K562 (cell line): Measurements from ENCODE around the gene DHCR24. TPM values are rescaled to one million over a fixed set of nuclear protein-coding genes. Genes with fewer than 3 reads are reported as not detected.
A peak's percentile ranks its signal among the peaks of the same experiment; 100 is the strongest.

Experiments used
- ATAC-seq: fragments of 200-7000 bp; cut with Tn5 transposase; 3 replicates; pipeline ENCODE4 v1.9.1; 2020; ENCODE audit warnings: moderate library complexity
- Bru-seq: library from RNA; stranded (reverse); fragments of 400-500 nt; gene quantifications from one replicate; lab custom pipeline; 2021; lab: Mats Ljungman, UMichigan
- BruChase-seq, 2 experiments: library from RNA; stranded (reverse); fragments of 400-500 nt; gene quantifications; one replicate each; lab custom pipeline; 2021; lab: Mats Ljungman, UMichigan
- BruUV-seq: library from RNA; stranded (reverse); fragments of 400-500 nt; replicated peaks from 2 replicates; lab custom pipeline; 2021; lab: Mats Ljungman, UMichigan
- CTCF ChIA-PET: fragments of 300-600 bp; formaldehyde crosslinking; extraction: SDS; loops from one replicate; lab custom pipeline; 2021; ENCODE audit warnings: low intra/inter-chr PET ratio; lab: Yijun Ruan, JAX
- POLR2A ChIA-PET: fragments of 300-600, 350-650 bp; sonication (Branson Sonifier 250); formaldehyde crosslinking; extraction: SDS; loops from one replicate; lab custom pipeline; 2021; ENCODE audit warnings: antibody characterized with exemption, inconsistent platforms; lab: Yijun Ruan, JAX
- DNase-seq, 4 experiments: peaks; one replicate each; pipeline versions ENCODE4 v3.0.0 to v3.0.0-alpha.2; 2011 to 2018; ENCODE audit warnings: low spot score in 3 of 4, mixed read lengths in 3 of 4; ENCODE audit errors: extremely low read depth in 1 of 4
- FAIRE-seq: peaks from 2 replicates; lab custom pipeline; 2011; peaks lifted over from hg19 to GRCh38; lab: Jason Lieb, UNC
- H2AFZ ChIP-seq: 2 replicates; pipeline ENCODE4 v1.6.0; 2011; ENCODE audit warnings: low read depth, low read length, control low read depth, inconsistent platforms
- H3K27ac ChIP-seq: fragments of 200-600 bp; 3 replicates; pipeline ENCODE4 v1.8.0; 2011; ENCODE audit warnings: low read depth, mild to moderate bottlenecking, control low read depth, inconsistent platforms, low read length, moderate library complexity, mixed read lengths; ENCODE audit errors: extremely low read depth
- H3K27me3 ChIP-seq, 2 experiments: fragments of 300-600 bp in 1 of 2; 2 replicates in 1 of 2; 3 replicates in 1 of 2; pipeline versions ENCODE4 v1.6.0 to v1.8.0; 2011; ENCODE audit warnings: inconsistent platforms in 2 of 2, low read length in 2 of 2, mild to moderate bottlenecking in 1 of 2, mixed read lengths in 1 of 2, moderate library complexity in 1 of 2; ENCODE audit not compliant: control insufficient read depth in 2 of 2, insufficient read depth in 2 of 2
- H3K36me3 ChIP-seq: fragments of 300-600 bp; 3 replicates; pipeline ENCODE4 v1.8.0; 2011; ENCODE audit warnings: mild to moderate bottlenecking, low read length, inconsistent platforms; ENCODE audit not compliant: control insufficient read depth, insufficient read depth
- H3K4me1 ChIP-seq, 2 experiments: fragments of 200-600 bp in 1 of 2; replicated peaks in 1 of 2; 2 replicates in 1 of 2; 3 replicates in 1 of 2; pipeline versions ENCODE4 v1.5.1 to v1.8.0; 2011; ENCODE audit warnings: inconsistent platforms in 2 of 2, low read length in 2 of 2, mild to moderate bottlenecking in 1 of 2, mixed read lengths in 1 of 2, moderate library complexity in 1 of 2; ENCODE audit not compliant: control insufficient read depth in 2 of 2, insufficient read depth in 2 of 2
- H3K4me2 ChIP-seq: 2 replicates; pipeline ENCODE4 v1.6.1; 2011; ENCODE audit warnings: low read length, control low read depth, inconsistent platforms, mixed read lengths; ENCODE audit not compliant: insufficient read depth
- H3K4me3 ChIP-seq: fragments of 200-600 bp; sonication (generic), shearing (Covaris generic); 2 replicates; pipeline ENCODE4 v1.5.1; 2016; ENCODE audit warnings: control low read depth, inconsistent platforms
- H3K79me2 ChIP-seq: fragments of 200-600 bp; 3 replicates; pipeline ENCODE4 v1.8.0; 2011; ENCODE audit warnings: low read length, inconsistent platforms; ENCODE audit not compliant: control insufficient read depth, insufficient read depth
- H3K9ac ChIP-seq, 2 experiments: 2 replicates each; pipeline versions ENCODE4 v1.6.0 to v1.6.1; 2011; ENCODE audit warnings: low read depth in 2 of 2, low read length in 2 of 2, control low read depth in 1 of 2, inconsistent platforms in 1 of 2, mild to moderate bottlenecking in 1 of 2, mixed read lengths in 1 of 2; ENCODE audit not compliant: insufficient read depth in 1 of 2
- H3K9me1 ChIP-seq: one replicate; pipeline ENCODE4 v1.6.0; 2011; ENCODE audit warnings: inconsistent platforms, mild to moderate bottlenecking, low read length, moderate library complexity; ENCODE audit not compliant: control insufficient read depth, insufficient read depth
- H3K9me3 ChIP-seq: replicated peaks from 2 replicates; pipeline ENCODE4 v1.5.1; 2011; ENCODE audit warnings: low read depth, low read length, inconsistent platforms; ENCODE audit not compliant: control insufficient read depth, insufficient read depth
- H4K20me1 ChIP-seq: replicated peaks from 2 replicates; pipeline ENCODE4 v1.6.1; 2011; ENCODE audit warnings: low read length, inconsistent platforms, mixed read lengths; ENCODE audit not compliant: control insufficient read depth, insufficient read depth
- CBX2 ChIP-seq: fragments of 200-600 bp; sonication (generic); IDR thresholded peaks from one replicate; pipeline ENCODE4 v1.6.1; 2012; ENCODE audit warnings: mild to moderate bottlenecking, low read length, inconsistent platforms; ENCODE audit not compliant: insufficient read depth, poor library complexity, severe bottlenecking
- NEUROD1 ChIP-seq: fragments of 150-350 bp; IDR thresholded peaks from 2 replicates; pipeline ENCODE4 v1.6.1; 2014; ENCODE audit warnings: borderline replicate concordance, low read length, low read depth; ENCODE audit not compliant: partially characterized antibody
- SAFB ChIP-seq: fragments of 200-400 bp; formaldehyde crosslinking; IDR thresholded peaks from 2 replicates; pipeline ENCODE4 v1.6.1; 2017; ENCODE audit warnings: low read depth, low read length, borderline replicate concordance
- SOX6 ChIP-seq: fragments of 450-650 bp; IDR thresholded peaks from 2 replicates; pipeline ENCODE4 v1.6.1; 2014; ENCODE audit warnings: mild to moderate bottlenecking
- WGBS: fragments of 100-300 bp; shearing (Covaris generic); methylation state at CpG from one replicate; pipeline ENCODE4 v1.1.6; 2016; ENCODE audit warnings: low coverage, mixed read lengths; ENCODE audit not compliant: insufficient coverage; ENCODE audit errors: missing lambda C conversion rate; 5-methylcytosine and 5-hydroxymethylcytosine counted together
- in situ Hi-C: fragments of 300-500 bp; cut with MboI; formaldehyde crosslinking; loops from 4 replicates; pipeline ENCODE4 v1.15.0; 2018; ENCODE audit warnings: inconsistent platforms, mixed read lengths
- intact Hi-C: fragments of 100-400 bp; cut with micrococcal nuclease; formaldehyde crosslinking; loops from 2 replicates; pipeline ENCODE4 v1.14.2; 2022
- long read RNA-seq, 3 experiments: library from polyadenylated mRNA in 2 of 3; library from RNA in 1 of 3; unstranded in 2 of 3; stranded (forward) in 1 of 3; transcript quantifications; one replicate each; pipeline ENCODE4 v2.0.0, GENCODE V29; 2019 to 2022
- polyA minus RNA-seq, 3 experiments: library from RNA; depleted of rRNA, polyadenylated mRNA; stranded (reverse); fragments of >200 nt; gene quantifications; 2 replicates each; pipeline ENCODE4 v1.2.3, GENCODE V29; 2011
- polyA plus RNA-seq, 8 experiments: library from polyadenylated mRNA; depleted of rRNA in 4 of 8; stranded (reverse) in 5 of 8; unstranded in 3 of 8; fragments of >200 nt; fragmentation: Nextera tagmentation in 2 of 8; fragmentation: Illumina TruSeq in 1 of 8; extraction: Ambion mirVana in 2 of 8; extraction: Trizol in 1 of 8; gene quantifications; 2 replicates each; pipeline versions ENCODE4 v1.2.1 to v1.2.3, GENCODE V29; 2011 to 2014; ENCODE audit warnings: inconsistent platforms in 1 of 8, missing spikeins in 1 of 8
- total RNA-seq, 7 experiments: library from RNA; depleted of rRNA in 6 of 7; stranded (reverse); fragments of >200 nt in 6 of 7; fragmentation: Illumina TruSeq in 2 of 7; extraction: Trizol in 2 of 7; gene quantifications; 2 replicates each; pipeline versions ENCODE4 v1.2.1 to v1.2.3, GENCODE V29; 2011 to 2021; ENCODE audit warnings: low replicate concordance in 1 of 7
- TF ChIP-seq, protein P1 (sequence below), 2 experiments: fragments of 450-650 bp; formaldehyde crosslinking in 1 of 2; IDR thresholded peaks; 2 replicates each; pipeline versions ENCODE4 v1.4.0 to v1.6.1; 2014 to 2020; ENCODE audit warnings: mild to moderate bottlenecking in 2 of 2, borderline replicate concordance in 1 of 2, low read depth in 1 of 2

DHCR24 gene
- 237 and 531 TPM in 2 replicates for total RNA-seq (2011; cell fraction: chromatin; rRNA removed; ENCODE audit: low replicate concordance)
- 417 and 435 TPM in 2 replicates for total RNA-seq (2011; cell fraction: nucleolus; rRNA removed)
- 411 and 423 TPM in 2 replicates for total RNA-seq (2011; cell fraction: nucleoplasm; rRNA removed)
- total RNA-seq (2014; rRNA removed) (93.5 and 113 TPM in 2 replicates), total RNA-seq (2014; rRNA removed; fragmentation: Illumina TruSeq; extraction: Trizol) (70.6 and 74.3 TPM in 2 replicates), total RNA-seq (2015; rRNA removed; fragmentation: Illumina TruSeq; extraction: Trizol) (79.9 and 82.1 TPM in 2 replicates), total RNA-seq (2021) (158 and 161 TPM in 2 replicates), polyA plus RNA-seq (2011; rRNA removed) (137 and 183 TPM in 2 replicates), polyA plus RNA-seq (2014; fragmentation: Illumina TruSeq; extraction: Trizol) (138 and 140 TPM in 2 replicates), polyA plus RNA-seq (2014; fragmentation: Nextera tagmentation; extraction: Ambion mirVana) (10 to 100 TPM; 23.4 to 29.6 TPM), polyA plus RNA-seq (2014; rRNA removed) (69.9 and 70.7 TPM in 2 replicates), polyA minus RNA-seq (2011; rRNA and poly(A)+ RNA removed) (215 and 292 TPM in 2 replicates), Bru-seq, nascent RNA (percentile 86 among the genes with signal in this experiment), BruChase-seq, experiment 1, labeled RNA remaining after a 2-hour chase (percentile 87 among the genes with signal in this experiment), BruChase-seq, experiment 2, labeled RNA remaining after a 6-hour chase (percentile 89 among the genes with signal in this experiment)
- 207 and 209 TPM in 2 replicates for polyA plus RNA-seq (2011; cell fraction: cytosol; rRNA removed)
- polyA plus RNA-seq (2011; cell fraction: nucleus; rRNA removed): 214 and 280 TPM in 2 replicates
- polyA plus RNA-seq (2012): 93.6 and 212 TPM in 2 replicates
- 158 and 163 TPM in 2 replicates for polyA minus RNA-seq (2011; cell fraction: cytosol; rRNA and poly(A)+ RNA removed)
- polyA minus RNA-seq (2011; cell fraction: nucleus; rRNA and poly(A)+ RNA removed): 97.6 and 98.3 TPM in 2 replicates
- long read RNA-seq, experiment 1, full-length matches to known transcripts: 137 of 598 reads
- long read RNA-seq, experiment 1, partial matches to known transcripts: 153 of 598 reads
- long read RNA-seq, experiment 1, other reads (novel, unspliced or antisense): 308 of 598 reads
- long read RNA-seq, experiment 2, full-length matches to known transcripts: 107 of 250 reads
- long read RNA-seq, experiment 2, partial matches to known transcripts: 32 of 250 reads
- long read RNA-seq, experiment 2, other reads (novel, unspliced or antisense): 111 of 250 reads
- long read RNA-seq, experiment 3, full-length matches to known transcripts: 10 of 38 reads
- long read RNA-seq, experiment 3, partial matches to known transcripts: 10 of 38 reads
- long read RNA-seq, experiment 3, other reads (novel, unspliced or antisense): 18 of 38 reads

GRCh38 chr1:54886724-54887664 lies at the start of gene DHCR24:
Gene DHCR24, minus strand, starts transcription at chr1:54887195. Its CDS starts 76 bp downstream, at chr1:54887119.
- CTCF ChIA-PET: no interaction called here
- intact Hi-C loops: loop anchor here (1.0 kb wide), 1 partner anchor 26 kb away; no protein-coding TSS in a partner anchor
- WGBS: under 1% methylated on average over 70 of the region's 109 CpGs
- no TSS peak for BruUV-seq
- Histone ChIP-seq H3K27me3 (no peaks in the 10 kb centered on the region), H3K4me2 (peak within 1 kb of the TSS; percentile 96), H3K36me3 (peaks cover 41% of the 10 kb centered on the region), H4K20me1 (peaks cover 24% of the 10 kb centered on the region), H3K9me3 (no peaks in the 10 kb centered on the region), H3K9me1 (no peaks in the 10 kb centered on the region), H3K4me1 (peaks cover 30 to 33% of the 10 kb centered on the region in 2 experiments; a peak in 4 of 5 replicates), H2AFZ (peak within 1 kb of the TSS; percentile 92), H3K9ac (peak within 1 kb of the TSS; percentile 79 to 95), H3K79me2 (peaks cover 51% of the 10 kb centered on the region), H3K4me3 (peak within 1 kb of the TSS; percentile 95), H3K27ac (peak within 1 kb of the TSS; percentile 89)
- POLR2A ChIA-PET: interaction anchor here (0.6 to 4.3 kb wide), 12 partner anchors 9 to 833 kb away, joined by 3 to 17 read pairs (median 4); partner anchors contain the start of gene TCEANC2
- ATAC-seq: peak; percentile 96
- in situ Hi-C loops: no loop called here
- FAIRE-seq: peak; percentile 70
- DNase-seq: peak; percentile 93 to 100 (median 100)
- TF ChIP-seq NEUROD1 (peak; percentile 61), SAFB (peak; percentile 36; the same call in 1 of the 2 replicates), SOX6 (no peak), CBX2 (no peak)
- TF ChIP-seq, protein P1, sequence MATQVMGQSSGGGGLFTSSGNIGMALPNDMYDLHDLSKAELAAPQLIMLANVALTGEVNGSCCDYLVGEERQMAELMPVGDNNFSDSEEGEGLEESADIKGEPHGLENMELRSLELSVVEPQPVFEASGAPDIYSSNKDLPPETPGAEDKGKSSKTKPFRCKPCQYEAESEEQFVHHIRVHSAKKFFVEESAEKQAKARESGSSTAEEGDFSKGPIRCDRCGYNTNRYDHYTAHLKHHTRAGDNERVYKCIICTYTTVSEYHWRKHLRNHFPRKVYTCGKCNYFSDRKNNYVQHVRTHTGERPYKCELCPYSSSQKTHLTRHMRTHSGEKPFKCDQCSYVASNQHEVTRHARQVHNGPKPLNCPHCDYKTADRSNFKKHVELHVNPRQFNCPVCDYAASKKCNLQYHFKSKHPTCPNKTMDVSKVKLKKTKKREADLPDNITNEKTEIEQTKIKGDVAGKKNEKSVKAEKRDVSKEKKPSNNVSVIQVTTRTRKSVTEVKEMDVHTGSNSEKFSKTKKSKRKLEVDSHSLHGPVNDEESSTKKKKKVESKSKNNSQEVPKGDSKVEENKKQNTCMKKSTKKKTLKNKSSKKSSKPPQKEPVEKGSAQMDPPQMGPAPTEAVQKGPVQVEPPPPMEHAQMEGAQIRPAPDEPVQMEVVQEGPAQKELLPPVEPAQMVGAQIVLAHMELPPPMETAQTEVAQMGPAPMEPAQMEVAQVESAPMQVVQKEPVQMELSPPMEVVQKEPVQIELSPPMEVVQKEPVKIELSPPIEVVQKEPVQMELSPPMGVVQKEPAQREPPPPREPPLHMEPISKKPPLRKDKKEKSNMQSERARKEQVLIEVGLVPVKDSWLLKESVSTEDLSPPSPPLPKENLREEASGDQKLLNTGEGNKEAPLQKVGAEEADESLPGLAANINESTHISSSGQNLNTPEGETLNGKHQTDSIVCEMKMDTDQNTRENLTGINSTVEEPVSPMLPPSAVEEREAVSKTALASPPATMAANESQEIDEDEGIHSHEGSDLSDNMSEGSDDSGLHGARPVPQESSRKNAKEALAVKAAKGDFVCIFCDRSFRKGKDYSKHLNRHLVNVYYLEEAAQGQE (IDR thresholded peaks at IDR 0.05; ENCODE audit: borderline replicate concordance): no peak
- TF ChIP-seq, protein P1 (CRISPR knock-in tag; IDR thresholded peaks at IDR 0.05; ENCODE audit: low read depth): 0 out of 2 replicates have a peak, but pooled peaks have one; percentile 49
